ENCODE measurements around the gene ZNF521.

DNA sequence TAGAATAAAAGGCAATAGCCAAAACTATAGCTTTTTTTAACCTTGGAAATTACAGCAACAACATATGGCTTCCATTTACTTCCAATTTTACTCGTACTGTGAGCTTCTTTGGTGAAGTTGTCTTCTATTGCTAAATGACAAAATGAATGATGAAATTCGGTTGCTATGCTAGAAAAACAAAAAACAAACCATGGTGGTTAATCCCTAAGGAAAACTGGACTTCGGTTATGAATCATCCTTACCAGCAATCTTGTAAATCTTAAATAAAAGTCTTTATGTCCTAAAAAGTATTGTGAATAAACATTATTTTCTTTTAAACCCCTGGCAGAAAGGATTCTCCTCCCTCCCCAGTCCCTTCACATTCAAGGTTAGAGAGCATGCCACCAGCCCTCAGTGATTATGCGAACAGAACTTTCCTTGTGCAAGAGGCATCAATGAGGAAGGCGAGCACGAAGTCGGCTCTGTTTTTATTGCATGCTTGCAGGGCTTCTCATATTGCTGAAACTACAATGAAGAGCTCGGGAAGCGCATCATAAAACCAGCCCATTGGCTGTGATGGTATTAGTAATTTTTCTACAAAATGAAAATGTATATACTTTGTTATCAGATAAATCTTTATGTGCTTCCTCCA, 62.9 kb downstream of the ZNF521 start:
- no peak for TF ChIP-seq POLR2AphosphoS5 (IDR thresholded peaks at IDR 0.05; ENCODE audit: insufficient read depth, low read depth, low read length)
- TF ChIP-seq EZH2 (IDR thresholded peaks at IDR 0.05; ENCODE audit: borderline replicate concordance, low read depth, low read length, severe bottlenecking): no peak
- TF ChIP-seq, protein P1, sequence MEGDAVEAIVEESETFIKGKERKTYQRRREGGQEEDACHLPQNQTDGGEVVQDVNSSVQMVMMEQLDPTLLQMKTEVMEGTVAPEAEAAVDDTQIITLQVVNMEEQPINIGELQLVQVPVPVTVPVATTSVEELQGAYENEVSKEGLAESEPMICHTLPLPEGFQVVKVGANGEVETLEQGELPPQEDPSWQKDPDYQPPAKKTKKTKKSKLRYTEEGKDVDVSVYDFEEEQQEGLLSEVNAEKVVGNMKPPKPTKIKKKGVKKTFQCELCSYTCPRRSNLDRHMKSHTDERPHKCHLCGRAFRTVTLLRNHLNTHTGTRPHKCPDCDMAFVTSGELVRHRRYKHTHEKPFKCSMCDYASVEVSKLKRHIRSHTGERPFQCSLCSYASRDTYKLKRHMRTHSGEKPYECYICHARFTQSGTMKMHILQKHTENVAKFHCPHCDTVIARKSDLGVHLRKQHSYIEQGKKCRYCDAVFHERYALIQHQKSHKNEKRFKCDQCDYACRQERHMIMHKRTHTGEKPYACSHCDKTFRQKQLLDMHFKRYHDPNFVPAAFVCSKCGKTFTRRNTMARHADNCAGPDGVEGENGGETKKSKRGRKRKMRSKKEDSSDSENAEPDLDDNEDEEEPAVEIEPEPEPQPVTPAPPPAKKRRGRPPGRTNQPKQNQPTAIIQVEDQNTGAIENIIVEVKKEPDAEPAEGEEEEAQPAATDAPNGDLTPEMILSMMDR (IDR thresholded peaks at IDR 0.05; ENCODE audit: extremely low read depth in 1 of 2, insufficient read depth in 1 of 2, low read depth in 1 of 2, low read length in 2 of 2): no peak
- TF ChIP-seq JUN (IDR thresholded peaks at IDR 0.05; ENCODE audit: borderline replicate concordance, insufficient read depth, insufficient read length, low read depth): peak; percentile 57
- no peak for TF ChIP-seq POLR2A (IDR thresholded peaks at IDR 0.05; ENCODE audit: low read depth, low read length)
- no peak for TF ChIP-seq MAX (IDR thresholded peaks at IDR 0.05; ENCODE audit: insufficient read depth, insufficient read length)
- peak; percentile 26 for TF ChIP-seq FOS (IDR thresholded peaks at IDR 0.05; ENCODE audit: borderline replicate concordance, insufficient read depth, low read length)

Measured in endothelial cell of umbilical vein (primary cell).